ENCODE data around the gene MAPK4. TPM values are rescaled to one million over a fixed set of nuclear protein-coding genes. Genes with fewer than 3 reads are reported as not detected.

Gene MAPK4
- total RNA-seq, 5 donors from 2014 or later (not counting 1 experiment from before 2014, with no cell fraction given) = 0.06 TPM; not detected in 4

DNA sequence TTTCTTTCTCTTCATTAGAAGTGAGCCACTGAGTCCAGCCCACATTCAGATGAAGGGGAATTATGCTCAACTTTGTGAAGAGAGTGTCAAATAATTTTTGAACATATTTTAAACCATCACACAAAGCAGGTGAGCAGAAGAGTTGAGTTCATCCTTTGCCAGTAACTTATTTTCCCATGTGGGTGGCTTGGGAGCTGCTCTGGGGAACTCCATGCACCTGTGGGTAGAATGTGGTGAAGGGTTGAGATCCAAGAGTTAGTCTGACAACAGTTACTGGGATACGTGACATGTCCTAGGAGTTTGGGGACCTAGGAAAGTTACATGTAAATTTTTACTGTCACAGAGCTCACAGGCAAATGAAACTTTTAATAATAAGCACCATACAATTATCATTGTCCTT is 21.6 kb downstream of the MAPK4 start:
- no peaks in the 10 kb centered on the region for H3K36me3 ChIP-seq (ENCODE audit: control insufficient read depth in 2 of 2, extremely low read depth in 1 of 2, insufficient read depth in 1 of 2, low read length in 1 of 2)
- no peaks in the 10 kb centered on the region for H3K4me1 ChIP-seq (ENCODE audit: control insufficient read depth in 1 of 2, extremely low read depth in 1 of 2, insufficient read depth in 2 of 2, low read length in 2 of 2)
- no peaks in the 10 kb centered on the region for H3K9me3 ChIP-seq
- WGBS (ENCODE audit: insufficient coverage) = no CpG with 5 or more reads among the region's 1 CpG
- ATAC-seq (replicated peaks in 1 of 4) = no peak
- H3K27me3 ChIP-seq (replicated peaks in 1 of 2; ENCODE audit: control insufficient read depth in 2 of 2, extremely low read depth in 1 of 2, insufficient read depth in 2 of 2, low read length in 1 of 2) = peaks cover 0 to 9% of the 10 kb centered on the region in 2 experiments
- Mint-ChIP-seq H3K27me3 (peaks cover 8 to 18% of the 10 kb centered on the region in 2 donors), H3K4me3 (no peak overlapping the region), H3K36me3 (no peaks in the 10 kb centered on the region), H3K27ac (no peak overlapping the region), H3K9me3 (peaks cover 0 to 14% (median 6%) of the 10 kb centered on the region in 3 donors), H3K4me1 (no peaks in the 10 kb centered on the region)
- H3K27ac ChIP-seq (ENCODE audit: low read length) = no peak overlapping the region
- no peak overlapping the region for H3K4me3 ChIP-seq (ENCODE audit: control insufficient read depth in 1 of 2, extremely low read depth in 1 of 2, low read length in 1 of 2)
- ChIA-PET POLR2A (no interaction called here), CTCF (no interaction called here)
- no peak for DNase-seq

GRCh38 chr18:50582500-50582899 is 22.6 kb downstream of the MAPK4 start:
- Mint-ChIP-seq H3K4me1 (no peaks in the 10 kb centered on the region), H3K36me3 (no peaks in the 10 kb centered on the region), H3K9me3 (peaks cover 0 to 14% (median 6%) of the 10 kb centered on the region in 3 donors), H3K4me3 (no peak overlapping the region), H3K27me3 (peaks cover 8 to 17% of the 10 kb centered on the region in 2 donors), H3K27ac (no peak overlapping the region)
- Histone ChIP-seq H3K36me3 (ENCODE audit: control insufficient read depth in 2 of 2, extremely low read depth in 1 of 2, insufficient read depth in 1 of 2, low read length in 1 of 2) (no peaks in the 10 kb centered on the region), H3K4me1 (ENCODE audit: control insufficient read depth in 1 of 2, extremely low read depth in 1 of 2, insufficient read depth in 2 of 2, low read length in 2 of 2) (no peaks in the 10 kb centered on the region), H3K9me3 (no peaks in the 10 kb centered on the region), H3K4me3 (ENCODE audit: control insufficient read depth in 1 of 2, extremely low read depth in 1 of 2, low read length in 1 of 2) (no peak overlapping the region), H3K27me3 (replicated peaks in 1 of 2; ENCODE audit: control insufficient read depth in 2 of 2, extremely low read depth in 1 of 2, insufficient read depth in 2 of 2, low read length in 1 of 2) (peaks cover 0 to 11% of the 10 kb centered on the region in 2 experiments), H3K27ac (ENCODE audit: low read length) (no peak overlapping the region)
- no peak for ATAC-seq (replicated peaks in 1 of 4)
- WGBS (ENCODE audit: insufficient coverage) = 76% methylated on average over 4 of the region's 4 CpGs
- POLR2A ChIA-PET = no interaction called here
- no peak for DNase-seq
- CTCF ChIA-PET = no interaction called here

DNA sequence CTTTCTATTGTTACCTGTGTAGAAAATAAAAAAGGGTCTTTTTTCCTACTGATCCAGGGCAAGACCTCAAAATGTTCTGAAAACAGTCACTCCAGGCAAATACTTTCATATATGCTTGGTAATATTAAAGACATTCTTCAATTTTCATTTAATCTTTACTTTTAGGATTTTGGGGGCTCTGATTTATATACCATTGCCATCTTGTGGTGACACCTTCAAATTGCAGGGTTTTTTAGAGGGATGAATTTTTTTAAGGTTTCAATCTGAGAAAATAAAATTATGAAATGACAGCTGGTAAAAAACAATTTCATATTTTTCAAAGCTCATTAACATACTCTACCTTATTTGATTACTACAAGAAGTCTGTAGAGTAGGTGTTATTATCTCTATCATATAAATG is 26.8 kb downstream of the MAPK4 start:
- CTCF ChIA-PET = interaction anchor here in 1 of 2 donors (0.5 kb wide), 1 partner anchor 366 kb away, joined by 3 read pairs; no protein-coding TSS in a partner anchor
- no peak for ATAC-seq (replicated peaks in 1 of 4)

GRCh38 chr18:50590593-50590992 is 30.7 kb downstream of the MAPK4 start:
- Mint-ChIP-seq H3K36me3 (no peaks in the 10 kb centered on the region), H3K4me1 (no peaks in the 10 kb centered on the region), H3K4me3 (no peak overlapping the region), H3K9me3 (peaks cover 0 to 6% (median 1%) of the 10 kb centered on the region in 3 donors), H3K27ac (no peak overlapping the region), H3K27me3 (peaks cover 0 to 2% of the 10 kb centered on the region in 2 donors)
- ChIA-PET CTCF (no interaction called here), POLR2A (no interaction called here)
- ATAC-seq (replicated peaks in 1 of 4) (no peak), DNase-seq (no peak)
- no peak overlapping the region for H3K4me3 ChIP-seq (ENCODE audit: control insufficient read depth in 1 of 2, extremely low read depth in 1 of 2, low read length in 1 of 2)
- no peaks in the 10 kb centered on the region for H3K4me1 ChIP-seq (ENCODE audit: control insufficient read depth in 1 of 2, extremely low read depth in 1 of 2, insufficient read depth in 2 of 2, low read length in 2 of 2)
- no peaks in the 10 kb centered on the region for H3K9me3 ChIP-seq
- no peaks in the 10 kb centered on the region for H3K36me3 ChIP-seq (ENCODE audit: control insufficient read depth in 2 of 2, extremely low read depth in 1 of 2, insufficient read depth in 1 of 2, low read length in 1 of 2)
- WGBS (ENCODE audit: insufficient coverage) = 88% methylated on average over 1 of the region's 3 CpGs
- no peak overlapping the region for H3K27ac ChIP-seq (ENCODE audit: low read length)
- peaks cover 0 to 5% of the 10 kb centered on the region in 2 experiments for H3K27me3 ChIP-seq (replicated peaks in 1 of 2; ENCODE audit: control insufficient read depth in 2 of 2, extremely low read depth in 1 of 2, insufficient read depth in 2 of 2, low read length in 1 of 2)

More for the DNA sequence above, 26.8 kb downstream of the MAPK4 start:
- no peaks in the 10 kb centered on the region for H3K9me3 ChIP-seq
- POLR2A ChIA-PET = no interaction called here
- H3K27me3 ChIP-seq (replicated peaks in 1 of 2; ENCODE audit: control insufficient read depth in 2 of 2, extremely low read depth in 1 of 2, insufficient read depth in 2 of 2, low read length in 1 of 2) = peaks cover 0 to 5% of the 10 kb centered on the region in 2 experiments
- no peak overlapping the region for H3K4me3 ChIP-seq (ENCODE audit: control insufficient read depth in 1 of 2, extremely low read depth in 1 of 2, low read length in 1 of 2)
- Mint-ChIP-seq H3K4me1 (no peaks in the 10 kb centered on the region), H3K36me3 (no peaks in the 10 kb centered on the region), H3K27ac (no peak overlapping the region), H3K27me3 (peaks cover 0 to 3% of the 10 kb centered on the region in 2 donors), H3K9me3 (peaks cover 0 to 10% (median 9%) of the 10 kb centered on the region in 3 donors), H3K4me3 (no peak overlapping the region)
- no peaks in the 10 kb centered on the region for H3K4me1 ChIP-seq (ENCODE audit: control insufficient read depth in 1 of 2, extremely low read depth in 1 of 2, insufficient read depth in 2 of 2, low read length in 2 of 2)
- no peaks in the 10 kb centered on the region for H3K36me3 ChIP-seq (ENCODE audit: control insufficient read depth in 2 of 2, extremely low read depth in 1 of 2, insufficient read depth in 1 of 2, low read length in 1 of 2)
- H3K27ac ChIP-seq (ENCODE audit: low read length) = no peak overlapping the region
- DNase-seq = no peak

- CTCF ChIA-PET = no interaction called here
- Mint-ChIP-seq H3K9me3 (no peaks in the 10 kb centered on the region), H3K36me3 (no peaks in the 10 kb centered on the region), H3K27ac (no peak overlapping the region), H3K27me3 (peaks cover 4 to 5% of the 10 kb centered on the region in 2 donors), H3K4me3 (no peak overlapping the region), H3K4me1 (no peaks in the 10 kb centered on the region)
- H3K9me3 ChIP-seq = no peaks in the 10 kb centered on the region
- no peaks in the 10 kb centered on the region for H3K36me3 ChIP-seq (ENCODE audit: control insufficient read depth in 2 of 2, extremely low read depth in 1 of 2, insufficient read depth in 1 of 2, low read length in 1 of 2)
- no peak for ATAC-seq (replicated peaks in 1 of 4)
- H3K4me3 ChIP-seq (ENCODE audit: control insufficient read depth in 1 of 2, extremely low read depth in 1 of 2, low read length in 1 of 2) = no peak overlapping the region
- WGBS (ENCODE audit: insufficient coverage) = 100% methylated on average over 3 of the region's 5 CpGs
- no peak for DNase-seq
- no peaks in the 10 kb centered on the region for H3K4me1 ChIP-seq (ENCODE audit: control insufficient read depth in 1 of 2, extremely low read depth in 1 of 2, insufficient read depth in 2 of 2, low read length in 2 of 2)
- POLR2A ChIA-PET = no interaction called here
- H3K27ac ChIP-seq (ENCODE audit: low read length) = no peak overlapping the region
- no peaks in the 10 kb centered on the region for H3K27me3 ChIP-seq (replicated peaks in 1 of 2; ENCODE audit: control insufficient read depth in 2 of 2, extremely low read depth in 1 of 2, insufficient read depth in 2 of 2, low read length in 1 of 2)
Observed at GRCh38 chr18:50594012-50594411, 34.1 kb downstream of the MAPK4 start.

DNA sequence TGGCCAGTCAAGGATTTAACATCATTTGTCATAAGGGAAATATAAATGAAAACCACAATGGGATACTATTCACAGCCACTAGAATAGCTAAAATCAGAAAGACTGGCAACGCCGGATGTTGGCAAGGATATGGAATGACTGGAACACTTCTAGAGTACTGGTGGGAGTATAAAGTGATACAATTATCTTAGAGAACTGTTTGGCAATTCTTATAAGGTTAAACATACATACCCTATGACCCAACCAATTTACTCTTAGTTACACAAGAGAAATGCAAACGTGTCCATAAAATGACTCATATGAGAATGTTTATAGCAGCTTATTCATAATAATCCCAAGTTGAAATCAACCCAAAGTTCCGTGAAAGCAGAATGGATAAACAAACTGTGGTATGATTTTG is 35.1 kb downstream of the MAPK4 start:
- Histone ChIP-seq H3K36me3 (ENCODE audit: control insufficient read depth in 2 of 2, extremely low read depth in 1 of 2, insufficient read depth in 1 of 2, low read length in 1 of 2) (no peaks in the 10 kb centered on the region), H3K27me3 (replicated peaks in 1 of 2; ENCODE audit: control insufficient read depth in 2 of 2, extremely low read depth in 1 of 2, insufficient read depth in 2 of 2, low read length in 1 of 2) (no peaks in the 10 kb centered on the region), H3K4me3 (ENCODE audit: control insufficient read depth in 1 of 2, extremely low read depth in 1 of 2, low read length in 1 of 2) (no peak overlapping the region), H3K4me1 (ENCODE audit: control insufficient read depth in 1 of 2, extremely low read depth in 1 of 2, insufficient read depth in 2 of 2, low read length in 2 of 2) (no peaks in the 10 kb centered on the region), H3K27ac (ENCODE audit: low read length) (no peak overlapping the region), H3K9me3 (no peaks in the 10 kb centered on the region)
- H3K27ac Mint-ChIP-seq = no peak overlapping the region
- H3K36me3 Mint-ChIP-seq = no peaks in the 10 kb centered on the region
- DNase-seq (no peak), ATAC-seq (replicated peaks in 1 of 4) (no peak)
- no peaks in the 10 kb centered on the region for H3K4me1 Mint-ChIP-seq
- no peaks in the 10 kb centered on the region for H3K9me3 Mint-ChIP-seq
- no CpG with 5 or more reads among the region's 4 CpGs for whole genome bisulfite sequencing (ENCODE audit: insufficient coverage)
- ChIA-PET POLR2A (no interaction called here), CTCF (no interaction called here)
- H3K27me3 Mint-ChIP-seq = peaks cover 4 to 5% of the 10 kb centered on the region in 2 donors
- H3K4me3 Mint-ChIP-seq = no peak overlapping the region

DNA sequence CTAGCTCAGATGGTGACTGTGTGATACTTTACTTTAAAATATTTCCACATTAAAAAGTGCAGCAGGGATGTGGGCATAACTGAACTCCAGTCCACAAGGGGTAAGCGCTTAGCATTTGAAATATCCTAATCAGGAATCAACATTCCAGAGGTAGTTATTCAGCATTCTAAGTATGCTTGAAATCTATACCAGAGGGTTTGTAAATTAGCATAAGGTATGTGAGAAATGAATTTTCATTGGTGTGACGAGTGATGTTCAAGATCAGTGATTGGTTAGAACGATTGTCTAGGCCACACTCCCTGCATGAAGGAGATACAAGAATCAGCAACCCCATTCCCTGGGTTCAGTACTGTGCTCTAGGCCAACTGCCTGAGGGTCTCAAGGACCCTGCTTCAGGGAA is 42.6 kb downstream of the MAPK4 start:
- Histone ChIP-seq H3K36me3 (ENCODE audit: control insufficient read depth in 2 of 2, extremely low read depth in 1 of 2, insufficient read depth in 1 of 2, low read length in 1 of 2) (no peaks in the 10 kb centered on the region), H3K4me1 (ENCODE audit: control insufficient read depth in 1 of 2, extremely low read depth in 1 of 2, insufficient read depth in 2 of 2, low read length in 2 of 2) (no peaks in the 10 kb centered on the region), H3K27me3 (replicated peaks in 1 of 2; ENCODE audit: control insufficient read depth in 2 of 2, extremely low read depth in 1 of 2, insufficient read depth in 2 of 2, low read length in 1 of 2) (peaks cover 0 to 8% of the 10 kb centered on the region in 2 experiments), H3K27ac (ENCODE audit: low read length) (no peak overlapping the region), H3K4me3 (ENCODE audit: control insufficient read depth in 1 of 2, extremely low read depth in 1 of 2, low read length in 1 of 2) (no peak overlapping the region), H3K9me3 (no peaks in the 10 kb centered on the region)
- Mint-ChIP-seq H3K36me3 (no peaks in the 10 kb centered on the region), H3K9me3 (peaks cover 0 to 3% (median 0%) of the 10 kb centered on the region in 3 donors), H3K27ac (no peak overlapping the region), H3K27me3 (peaks cover 7 to 18% of the 10 kb centered on the region in 2 donors), H3K4me3 (no peak overlapping the region), H3K4me1 (no peaks in the 10 kb centered on the region)
- 83% methylated on average over 2 of the region's 3 CpGs for WGBS (ENCODE audit: insufficient coverage)
- ATAC-seq (replicated peaks in 1 of 4) (no peak), DNase-seq (no peak)
- POLR2A ChIA-PET = no interaction called here
- CTCF ChIA-PET = no interaction called here
